Omental fat pad (tissue), 4 donors: Measurements from ENCODE around the gene ARHGAP5. TPM values are rescaled to one million over a fixed set of nuclear protein-coding genes. Genes with fewer than 3 reads are reported as not detected.

Source experiments
- ATAC-seq: fragments of 150-250 bp; one replicate; pipeline ENCODE4 v1.9.1; 2016; ENCODE audit warnings: mild to moderate bottlenecking, moderate library complexity; ENCODE audit not compliant: low FRiP score
- DNase-seq: peaks from one replicate; pipeline ENCODE4 v3.0.0-alpha.2; 2019; ENCODE audit warnings: low spot score
- CTCF ChIP-seq, 3 donors: fragments of 450-650 bp; IDR thresholded peaks; one replicate each; pipeline ENCODE4 v1.5.1; 2016 to 2017; ENCODE audit warnings: antibody characterized with exemption in 3 of 3, mild to moderate bottlenecking in 3 of 3, moderate library complexity in 2 of 3
- total RNA-seq, 4 donors: library from RNA; depleted of rRNA; stranded (reverse); fragments of >200 nt; gene quantifications; one replicate each; pipeline ENCODE4 v1.1.0, GENCODE V29; 2016

Gene ARHGAP5
- total RNA-seq, 4 donors from 2014 or later = 116 to 125 (median 121) TPM

GRCh38 chr14:32059702-32060101 is 17.4 kb upstream of the ARHGAP5 start:
- TF ChIP-seq CTCF (IDR thresholded peaks at IDR 0.05) = no peak
- no peak for DNase-seq
- ATAC-seq = no peak

GRCh38 chr14:32064931-32065330 is 12.2 kb upstream of the ARHGAP5 start:
- DNase-seq = no peak
- TF ChIP-seq CTCF (IDR thresholded peaks at IDR 0.05) = no peak
- no peak for ATAC-seq

- ATAC-seq = no peak
- no peak for DNase-seq
- no peak for TF ChIP-seq CTCF (IDR thresholded peaks at IDR 0.05)
These were observed 8.4 kb upstream of the ARHGAP5 start for GRCh38 chr14:32068708-32069107.

GRCh38 chr14:32070282-32070681 is 6.8 kb upstream of the ARHGAP5 start:
- TF ChIP-seq CTCF (IDR thresholded peaks at IDR 0.05) = no peak
- DNase-seq (no peak), ATAC-seq (no peak)

GRCh38 chr14:32072676-32073075 is 4.4 kb upstream of the ARHGAP5 start:
- DNase-seq (no peak), ATAC-seq (no peak)
- no peak for TF ChIP-seq CTCF (IDR thresholded peaks at IDR 0.05)

- TF ChIP-seq CTCF (IDR thresholded peaks at IDR 0.05) = peak in 1 of 3 donors; percentile 12
- ATAC-seq = no peak
- no peak for DNase-seq
These were observed 3.4 kb upstream of the ARHGAP5 start for GRCh38 chr14:32073537-32074189.

GRCh38 chr14:32074887-32075572 is 2.1 kb upstream of the ARHGAP5 start:
- TF ChIP-seq CTCF (IDR thresholded peaks at IDR 0.05) = no peak
- DNase-seq (no peak), ATAC-seq (no peak)
